Panc1 (cell line): Measurements from ENCODE around the gene IFNL4. TPM values are rescaled to one million over a fixed set of nuclear protein-coding genes. Genes with fewer than 3 reads are reported as not detected.

Source experiments
- ATAC-seq: fragments of 200-7000 bp; cut with Tn5 transposase; 2 replicates; pipeline ENCODE4 v1.9.1; 2020; ENCODE audit warnings: mild to moderate bottlenecking, moderate library complexity
- BruUV-seq: library from RNA; stranded (reverse); fragments of 400-500 nt; replicated peaks from 2 replicates; lab custom pipeline; 2021; lab: Mats Ljungman, UMichigan
- CTCF ChIA-PET: fragments of 300-600 bp; sonication (Branson Sonifier 250); formaldehyde crosslinking; loops from one replicate; lab custom pipeline; 2022; ENCODE audit warnings: antibody characterized with exemption; lab: Charles Lee
- POLR2A ChIA-PET: fragments of 300-600 bp; sonication (Branson Sonifier 250); formaldehyde crosslinking; loops from one replicate; lab custom pipeline; 2022; ENCODE audit warnings: antibody characterized with exemption; lab: Charles Lee
- DNase-seq: peaks from one replicate; pipeline ENCODE4 v3.0.0-alpha.2; 2010; ENCODE audit warnings: low read depth, low spot score
- H3K27ac ChIP-seq: 2 replicates; pipeline ENCODE4 v1.5.1; 2011; ENCODE audit warnings: mild to moderate bottlenecking, low read length, inconsistent platforms
- H3K27me3 ChIP-seq: fragments of 200-500 bp; sonication (Bioruptor generic); 2 replicates; pipeline ENCODE4 v1.6.0; 2014; ENCODE audit warnings: low read length, inconsistent platforms; ENCODE audit not compliant: control insufficient read depth, insufficient read depth
- H3K36me3 ChIP-seq: fragments of 200-500 bp; sonication (Bioruptor generic); 2 replicates; pipeline ENCODE4 v1.5.1; 2014; ENCODE audit warnings: inconsistent platforms, mild to moderate bottlenecking, low read length, moderate library complexity; ENCODE audit not compliant: control insufficient read depth, insufficient read depth
- H3K4me1 ChIP-seq: 2 replicates; pipeline ENCODE4 v1.5.1; 2011; ENCODE audit warnings: inconsistent platforms, mild to moderate bottlenecking, low read length, moderate library complexity; ENCODE audit not compliant: control insufficient read depth, insufficient read depth
- H3K4me3 ChIP-seq, 2 experiments: 2 replicates each; pipeline ENCODE4 v1.5.1; 2011 to 2012; ENCODE audit warnings: low read depth in 2 of 2, low read length in 2 of 2, mild to moderate bottlenecking in 2 of 2, inconsistent platforms in 1 of 2, moderate library complexity in 1 of 2
- H3K9me3 ChIP-seq: fragments of 200-500 bp; sonication (Bioruptor generic); 2 replicates; pipeline ENCODE4 v1.5.1; 2014; ENCODE audit warnings: low read depth, mild to moderate bottlenecking, inconsistent platforms, low read length, moderate library complexity; ENCODE audit not compliant: control insufficient read depth, insufficient read depth
- POLR2AphosphoS5 ChIP-seq: IDR thresholded peaks from 2 replicates; pipeline ENCODE4 v1.6.1; 2012; ENCODE audit warnings: mild to moderate bottlenecking, low read depth, low read length, moderate library complexity
- SIN3A ChIP-seq: IDR thresholded peaks from 2 replicates; pipeline ENCODE4 v1.6.1; 2012; ENCODE audit warnings: low read depth, mild to moderate bottlenecking, low read length, moderate library complexity, borderline replicate concordance; ENCODE audit not compliant: insufficient read depth
- TCF7L2 ChIP-seq: IDR thresholded peaks from 2 replicates; pipeline ENCODE4 v1.6.1; 2011; ENCODE audit warnings: mild to moderate bottlenecking, low read depth, low read length, inconsistent platforms
- in situ Hi-C: cut with HindIII; loops from 2 replicates; pipeline ENCODE4 v1.10.0; 2016; ENCODE audit warnings: low sequenced_read_pairs, low pct_unique_long_range_greater_than_20kb
- intact Hi-C: fragments of 100-400 bp; cut with micrococcal nuclease; formaldehyde crosslinking; loops from one replicate; pipeline ENCODE4 v1.10.0; 2022; ENCODE audit not compliant: unreplicated experiment
- total RNA-seq: library from RNA; stranded (reverse); gene quantifications from one replicate; pipeline ENCODE4 v1.2.1, GENCODE V29; 2021; ENCODE audit not compliant: unreplicated experiment
- TF ChIP-seq, protein P1 (sequence below), 2 experiments: IDR thresholded peaks; 2 replicates each; pipeline ENCODE4 v1.6.1; 2011 to 2012; ENCODE audit warnings: low read depth in 2 of 2, control low read depth in 1 of 2, low read length in 1 of 2, mild to moderate bottlenecking in 1 of 2, moderate library complexity in 1 of 2; ENCODE audit not compliant: insufficient read depth in 1 of 2
- TF ChIP-seq, protein P2 (sequence below): fragments of 450-650 bp; IDR thresholded peaks from 2 replicates; pipeline ENCODE4 v1.5.1; 2017; ENCODE audit warnings: mild to moderate bottlenecking

IFNL4 gene
- total RNA-seq, 1 experiment from 2014 or later, result not detected

DNA sequence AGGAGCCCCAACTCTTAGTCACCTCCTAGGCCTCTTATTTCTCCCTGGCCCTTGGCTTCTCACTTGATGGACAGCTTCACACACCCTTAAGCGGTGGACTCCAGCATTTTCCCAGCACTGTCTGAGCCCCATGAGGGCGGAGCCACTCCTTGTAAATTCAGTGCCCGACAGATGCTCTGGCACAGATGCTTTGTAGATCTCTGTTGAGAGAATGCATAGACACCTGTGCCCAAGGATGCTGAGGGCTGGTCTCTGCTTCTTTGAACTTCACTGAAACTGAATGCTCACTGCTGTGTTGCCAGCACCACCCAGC is 47.9 kb downstream of the IFNL4 start:
- BruUV-seq, result no TSS peak
- Histone ChIP-seq H3K9me3 (no peaks in the 10 kb centered on the region), H3K27me3 (peaks cover 3% of the 10 kb centered on the region; the same call in 1 of the 2 replicates), H3K4me3 (no peak overlapping the region), H3K4me1 (peaks cover 5% of the 10 kb centered on the region), H3K36me3 (no peaks in the 10 kb centered on the region), H3K27ac (no peak overlapping the region)
- POLR2A ChIA-PET, result no interaction called here
- intact Hi-C loops (no loop called here), in situ Hi-C loops (no loop called here)
- ATAC-seq, result peak; percentile 2
- CTCF ChIA-PET, result interaction anchor here (0.6 to 1.1 kb wide), 2 partner anchors 78 to 122 kb away, joined by 3 to 12 read pairs; no protein-coding TSS in a partner anchor
- TF ChIP-seq, protein P1, sequence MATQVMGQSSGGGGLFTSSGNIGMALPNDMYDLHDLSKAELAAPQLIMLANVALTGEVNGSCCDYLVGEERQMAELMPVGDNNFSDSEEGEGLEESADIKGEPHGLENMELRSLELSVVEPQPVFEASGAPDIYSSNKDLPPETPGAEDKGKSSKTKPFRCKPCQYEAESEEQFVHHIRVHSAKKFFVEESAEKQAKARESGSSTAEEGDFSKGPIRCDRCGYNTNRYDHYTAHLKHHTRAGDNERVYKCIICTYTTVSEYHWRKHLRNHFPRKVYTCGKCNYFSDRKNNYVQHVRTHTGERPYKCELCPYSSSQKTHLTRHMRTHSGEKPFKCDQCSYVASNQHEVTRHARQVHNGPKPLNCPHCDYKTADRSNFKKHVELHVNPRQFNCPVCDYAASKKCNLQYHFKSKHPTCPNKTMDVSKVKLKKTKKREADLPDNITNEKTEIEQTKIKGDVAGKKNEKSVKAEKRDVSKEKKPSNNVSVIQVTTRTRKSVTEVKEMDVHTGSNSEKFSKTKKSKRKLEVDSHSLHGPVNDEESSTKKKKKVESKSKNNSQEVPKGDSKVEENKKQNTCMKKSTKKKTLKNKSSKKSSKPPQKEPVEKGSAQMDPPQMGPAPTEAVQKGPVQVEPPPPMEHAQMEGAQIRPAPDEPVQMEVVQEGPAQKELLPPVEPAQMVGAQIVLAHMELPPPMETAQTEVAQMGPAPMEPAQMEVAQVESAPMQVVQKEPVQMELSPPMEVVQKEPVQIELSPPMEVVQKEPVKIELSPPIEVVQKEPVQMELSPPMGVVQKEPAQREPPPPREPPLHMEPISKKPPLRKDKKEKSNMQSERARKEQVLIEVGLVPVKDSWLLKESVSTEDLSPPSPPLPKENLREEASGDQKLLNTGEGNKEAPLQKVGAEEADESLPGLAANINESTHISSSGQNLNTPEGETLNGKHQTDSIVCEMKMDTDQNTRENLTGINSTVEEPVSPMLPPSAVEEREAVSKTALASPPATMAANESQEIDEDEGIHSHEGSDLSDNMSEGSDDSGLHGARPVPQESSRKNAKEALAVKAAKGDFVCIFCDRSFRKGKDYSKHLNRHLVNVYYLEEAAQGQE (IDR thresholded peaks at IDR 0.05; ENCODE audit: insufficient read depth in 1 of 2, low read depth in 2 of 2, low read length in 1 of 2), result no peak
- TF ChIP-seq TCF7L2, result no peak
- no peak for TF ChIP-seq POLR2AphosphoS5
- no peak for TF ChIP-seq SIN3A
- TF ChIP-seq, protein P2, sequence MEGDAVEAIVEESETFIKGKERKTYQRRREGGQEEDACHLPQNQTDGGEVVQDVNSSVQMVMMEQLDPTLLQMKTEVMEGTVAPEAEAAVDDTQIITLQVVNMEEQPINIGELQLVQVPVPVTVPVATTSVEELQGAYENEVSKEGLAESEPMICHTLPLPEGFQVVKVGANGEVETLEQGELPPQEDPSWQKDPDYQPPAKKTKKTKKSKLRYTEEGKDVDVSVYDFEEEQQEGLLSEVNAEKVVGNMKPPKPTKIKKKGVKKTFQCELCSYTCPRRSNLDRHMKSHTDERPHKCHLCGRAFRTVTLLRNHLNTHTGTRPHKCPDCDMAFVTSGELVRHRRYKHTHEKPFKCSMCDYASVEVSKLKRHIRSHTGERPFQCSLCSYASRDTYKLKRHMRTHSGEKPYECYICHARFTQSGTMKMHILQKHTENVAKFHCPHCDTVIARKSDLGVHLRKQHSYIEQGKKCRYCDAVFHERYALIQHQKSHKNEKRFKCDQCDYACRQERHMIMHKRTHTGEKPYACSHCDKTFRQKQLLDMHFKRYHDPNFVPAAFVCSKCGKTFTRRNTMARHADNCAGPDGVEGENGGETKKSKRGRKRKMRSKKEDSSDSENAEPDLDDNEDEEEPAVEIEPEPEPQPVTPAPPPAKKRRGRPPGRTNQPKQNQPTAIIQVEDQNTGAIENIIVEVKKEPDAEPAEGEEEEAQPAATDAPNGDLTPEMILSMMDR, result no peak
- DNase-seq, result no peak

- ChIA-PET CTCF (interaction anchor here (1.1 to 1.2 kb wide), 2 partner anchors 23 to 123 kb away, joined by 3 to 12 read pairs; no protein-coding TSS in a partner anchor), POLR2A (interaction anchor here (0.7 to 1.0 kb wide), 2 partner anchors 12 to 14 kb away, joined by 4 to 7 read pairs; no protein-coding TSS in a partner anchor)
- no TSS peak for BruUV-seq
- Histone ChIP-seq H3K9me3 (no peaks in the 10 kb centered on the region), H3K27ac (no peak overlapping the region), H3K27me3 (peaks cover 3% of the 10 kb centered on the region; the same call in 1 of the 2 replicates), H3K36me3 (no peaks in the 10 kb centered on the region), H3K4me3 (no peak overlapping the region), H3K4me1 (peaks cover 9% of the 10 kb centered on the region)
- intact Hi-C loops, result no loop called here
- ATAC-seq (no peak), DNase-seq (no peak)
- TF ChIP-seq POLR2AphosphoS5 (no peak), TCF7L2 (no peak), SIN3A (no peak)
- TF ChIP-seq, protein P2, result no peak
- TF ChIP-seq, protein P1 (IDR thresholded peaks at IDR 0.05; ENCODE audit: insufficient read depth in 1 of 2, low read depth in 2 of 2, low read length in 1 of 2), result no peak
- in situ Hi-C loops, result no loop called here
Measured at GRCh38 chr19:39200066-39200802, 48.4 kb downstream of the IFNL4 start.
